GM18499 (cell line): Measurements from ENCODE around the gene UBAP2L.
A peak's percentile ranks its signal among the peaks of the same experiment; 100 is the strongest.
"Not testable (repeated sequence)": the region's sequence is repeated elsewhere in the genome, so short reads cannot be mapped to it uniquely, and the experiment has no call there.

Experiments
- ATAC-seq: cut with Tn5 transposase; IDR thresholded peaks from one replicate; pipeline ENCODE4 v1.9.1; 2021; ENCODE audit warnings: moderate number of reproducible peaks; ENCODE audit not compliant: insufficient read depth, unreplicated experiment

UBAP2L gene

DNA sequence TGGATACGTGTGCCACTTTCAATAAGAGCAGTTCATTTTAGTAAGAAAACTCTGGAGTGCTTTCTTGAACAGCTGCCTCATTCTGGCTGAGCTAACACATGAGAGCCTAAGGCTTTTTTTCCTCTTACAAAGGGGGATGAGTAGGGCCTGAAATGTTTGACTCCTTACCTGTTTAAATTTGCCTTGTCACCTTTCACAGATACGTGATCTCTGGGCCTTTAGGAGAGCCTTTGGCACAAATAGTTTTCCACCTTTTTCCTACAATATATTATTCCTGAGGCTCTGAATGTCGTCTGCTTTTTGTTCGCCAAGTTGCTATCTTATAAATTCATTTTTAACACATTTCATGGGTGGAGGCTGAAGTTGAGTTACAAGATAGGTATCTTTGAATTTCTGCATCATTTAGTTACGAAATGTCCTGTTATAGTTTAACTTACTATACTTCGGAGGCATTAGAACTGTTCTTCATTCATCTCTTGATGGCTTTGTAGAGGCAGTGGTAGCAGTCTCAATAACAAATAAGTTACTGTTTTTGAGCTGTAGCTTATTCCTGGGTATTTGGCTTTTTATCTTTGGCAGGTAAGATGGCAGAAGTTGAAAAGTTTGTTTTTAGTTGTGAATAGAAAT is 17.2 kb downstream of the UBAP2L start:
- no peak for ATAC-seq

DNA sequence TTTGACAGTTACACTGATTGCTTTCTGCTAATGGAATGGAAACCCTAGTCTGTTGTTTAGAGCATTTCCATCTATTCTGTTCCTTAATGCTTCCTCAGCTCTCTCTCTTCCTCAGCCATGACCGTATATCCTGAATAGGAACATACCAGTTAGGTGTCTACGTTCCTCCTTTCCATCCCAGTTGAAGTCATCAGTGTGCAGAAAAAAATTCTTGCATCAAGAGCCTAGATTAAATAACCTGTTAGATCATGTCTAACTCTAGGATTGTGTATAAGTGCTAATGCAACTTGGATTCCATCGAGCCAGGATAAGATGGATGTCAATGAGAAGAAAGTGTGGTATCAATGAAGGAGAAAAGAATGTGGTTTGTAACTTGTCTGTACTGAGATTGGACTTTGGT is 18.7 kb downstream of the UBAP2L start:
- no peak for ATAC-seq

DNA sequence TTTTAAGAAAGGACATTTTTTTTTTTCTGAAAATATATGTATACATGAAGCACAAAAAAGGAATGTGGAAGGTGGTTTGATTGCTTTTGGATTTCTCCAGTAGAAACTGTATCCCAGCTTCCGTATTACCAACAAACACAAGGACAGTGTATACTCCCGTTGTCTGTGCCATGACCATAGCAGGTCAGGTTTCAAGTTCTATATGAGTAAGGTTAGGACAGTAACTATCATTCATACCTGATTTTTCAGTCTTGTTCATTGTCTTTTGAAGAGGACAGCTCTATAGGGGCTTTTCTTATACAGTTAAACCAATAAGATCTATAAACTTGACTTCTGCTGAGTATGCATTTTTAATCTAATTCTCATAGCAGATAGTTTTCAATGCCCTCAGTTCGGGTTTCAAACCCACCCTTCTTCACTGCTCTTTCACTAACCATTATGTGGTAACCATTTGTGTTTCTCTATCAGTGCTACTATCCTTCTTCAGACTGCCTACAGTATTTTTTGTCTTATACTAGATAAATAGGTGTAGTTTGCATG is 19.6 kb downstream of the UBAP2L start:
- ATAC-seq = no peak

GRCh38 chr1:154241703-154242351 is 21.1 kb downstream of the UBAP2L start:
- no peak for ATAC-seq

DNA sequence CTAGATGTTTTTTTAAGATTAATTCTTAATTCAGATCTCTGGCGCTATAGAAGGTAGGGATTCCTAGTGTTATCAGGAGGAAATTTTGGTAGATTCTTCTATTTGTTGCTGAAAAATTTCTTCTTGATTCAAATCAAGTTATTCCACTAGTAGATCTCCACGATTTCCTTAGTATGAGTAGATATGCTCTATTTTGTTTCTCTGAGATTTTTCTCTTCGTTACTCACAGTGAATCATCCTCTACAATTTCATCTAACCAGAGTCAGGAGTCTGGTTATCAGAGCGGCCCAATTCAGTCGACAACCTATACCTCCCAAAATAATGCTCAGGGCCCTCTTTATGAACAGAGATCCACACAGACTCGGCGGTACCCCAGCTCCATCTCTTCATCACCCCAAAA is 32.9 kb downstream of the UBAP2L start:
- no peak for ATAC-seq

GRCh38 chr1:154256686-154257085 is 35.9 kb downstream of the UBAP2L start:
- no peak for ATAC-seq

- no peak for ATAC-seq
These were observed 38.0 kb downstream of the UBAP2L start for GRCh38 chr1:154258784-154259183.

DNA sequence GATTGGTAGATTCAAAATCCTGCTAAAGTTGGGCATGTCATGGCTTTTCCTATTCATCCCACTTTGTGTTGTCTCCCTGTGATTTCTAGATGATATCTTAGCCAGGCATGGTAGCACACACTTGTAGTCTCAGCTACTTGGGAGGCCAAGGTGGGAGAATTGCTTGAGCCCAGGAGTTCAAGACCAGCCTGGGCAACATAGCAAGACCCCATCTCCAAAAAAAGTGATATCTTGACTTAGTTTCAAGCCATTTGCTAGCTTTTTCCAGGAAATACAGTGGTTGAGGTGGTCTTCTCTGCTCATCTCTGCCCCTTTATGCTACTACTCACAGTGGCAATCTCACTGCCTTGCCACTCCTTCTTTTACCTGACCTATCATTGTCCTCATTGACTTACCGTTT is 39.4 kb downstream of the UBAP2L start:
- no peak for ATAC-seq

DNA sequence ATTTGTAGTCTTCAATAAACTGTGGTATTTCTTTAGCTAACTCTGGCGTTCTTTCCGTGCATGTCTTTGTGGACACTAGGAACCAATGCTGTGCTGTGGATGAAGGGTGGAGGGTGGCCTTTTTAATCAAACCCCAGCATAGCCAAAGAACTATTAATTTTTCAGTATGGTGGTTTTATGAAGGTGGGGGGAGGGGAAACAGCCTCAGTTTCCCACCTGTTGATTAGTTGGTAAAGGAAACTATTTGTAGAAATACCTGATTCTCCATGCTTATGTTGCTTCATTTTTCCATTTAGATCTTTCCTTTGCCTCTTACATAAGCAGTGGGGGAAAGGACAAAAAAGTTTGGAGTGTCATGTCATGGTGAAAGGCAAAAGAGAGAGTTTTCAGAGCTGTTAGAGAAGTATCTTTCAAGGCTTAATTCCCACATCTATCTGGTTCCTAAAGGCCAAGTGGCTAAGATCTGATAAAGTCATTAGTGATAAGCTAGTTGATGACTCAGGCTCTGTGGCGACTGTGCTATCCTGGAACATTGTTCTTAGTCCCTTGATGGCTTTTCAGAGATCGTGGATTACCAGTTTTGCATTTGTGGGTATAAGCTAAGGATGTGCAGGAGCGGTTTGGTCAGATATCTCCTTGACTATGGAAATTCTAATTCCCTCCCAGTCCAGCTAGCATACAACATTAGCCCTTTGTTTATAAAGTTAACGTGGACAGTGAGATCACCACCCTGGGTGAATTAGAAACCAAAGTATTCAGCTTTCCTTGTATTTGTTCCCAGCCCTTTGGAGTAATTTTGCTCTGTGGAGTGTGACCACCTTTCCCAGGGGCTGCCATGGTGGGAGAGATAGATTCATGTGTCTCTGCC is 42.9 kb downstream of the UBAP2L start:
- no peak for ATAC-seq

- ATAC-seq = no peak
These were observed 43.7 kb downstream of the UBAP2L start for GRCh38 chr1:154264454-154264853.

DNA sequence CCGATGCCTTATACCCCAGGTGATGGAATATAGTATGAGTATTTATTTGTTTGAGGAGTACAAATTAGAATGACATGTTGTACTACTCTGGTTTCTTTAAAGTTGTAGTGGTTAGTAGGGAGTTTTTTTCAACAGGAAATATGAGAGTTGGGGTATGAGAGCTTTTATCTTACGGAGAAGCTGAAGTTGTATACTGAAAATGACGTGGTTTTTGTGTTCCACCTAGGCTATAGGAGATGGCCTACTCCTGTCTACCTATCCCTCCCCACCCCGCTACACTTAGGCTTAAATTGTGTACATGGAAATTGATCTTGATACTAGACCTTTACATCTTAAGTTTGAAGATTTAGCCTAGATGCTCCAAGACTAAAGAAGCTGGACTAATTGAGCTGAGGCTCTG is 44.8 kb downstream of the UBAP2L start:
- ATAC-seq = no peak

- no peak for ATAC-seq
These were observed 50.1 kb downstream of the UBAP2L start for GRCh38 chr1:154270833-154271232.

DNA sequence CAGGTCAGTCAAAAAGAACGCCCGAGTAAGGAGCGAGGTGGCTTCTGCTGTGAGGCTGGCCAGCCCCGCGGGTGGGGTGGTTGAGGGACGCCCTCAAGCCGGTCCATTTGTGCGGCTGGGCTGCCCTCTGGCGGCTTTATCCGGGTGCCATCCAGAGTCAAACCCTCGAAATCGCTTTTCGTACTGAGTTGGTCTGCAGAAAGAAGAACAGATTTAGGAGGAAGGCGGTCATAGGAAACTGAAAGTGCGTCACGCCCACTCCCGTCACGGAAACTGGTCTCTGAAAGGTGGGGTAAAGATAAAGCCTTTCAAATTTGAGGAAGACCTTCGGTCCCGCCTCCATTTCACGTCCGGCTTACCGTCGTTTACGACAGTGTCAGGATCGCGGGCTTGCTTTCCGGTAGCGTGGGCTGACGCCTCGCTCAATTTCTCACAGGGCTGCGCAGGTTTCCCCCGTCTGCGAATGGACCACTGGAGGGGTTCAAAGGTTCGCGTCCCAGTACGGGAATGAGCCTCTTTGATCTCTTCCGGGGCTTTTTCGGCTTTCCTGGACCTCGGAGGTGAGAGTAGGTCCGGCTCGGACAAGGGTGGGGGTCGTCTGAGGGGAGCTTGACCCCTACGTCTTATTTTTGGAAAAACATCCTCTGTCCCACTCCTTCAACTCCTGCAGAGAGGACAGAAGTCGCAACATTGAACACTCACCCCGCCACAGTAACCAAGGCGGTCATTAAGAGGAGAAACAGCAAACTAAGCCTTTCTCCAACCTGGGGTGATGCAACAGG is 51.7 kb downstream of the UBAP2L start, which contains the start of gene HAX1:
HAX1 (plus strand) TSS at position 413 of the 782 bp plus-strand sequence; CDS start at position 508, 95 bp downstream.
- peak; percentile 74 for ATAC-seq

DNA sequence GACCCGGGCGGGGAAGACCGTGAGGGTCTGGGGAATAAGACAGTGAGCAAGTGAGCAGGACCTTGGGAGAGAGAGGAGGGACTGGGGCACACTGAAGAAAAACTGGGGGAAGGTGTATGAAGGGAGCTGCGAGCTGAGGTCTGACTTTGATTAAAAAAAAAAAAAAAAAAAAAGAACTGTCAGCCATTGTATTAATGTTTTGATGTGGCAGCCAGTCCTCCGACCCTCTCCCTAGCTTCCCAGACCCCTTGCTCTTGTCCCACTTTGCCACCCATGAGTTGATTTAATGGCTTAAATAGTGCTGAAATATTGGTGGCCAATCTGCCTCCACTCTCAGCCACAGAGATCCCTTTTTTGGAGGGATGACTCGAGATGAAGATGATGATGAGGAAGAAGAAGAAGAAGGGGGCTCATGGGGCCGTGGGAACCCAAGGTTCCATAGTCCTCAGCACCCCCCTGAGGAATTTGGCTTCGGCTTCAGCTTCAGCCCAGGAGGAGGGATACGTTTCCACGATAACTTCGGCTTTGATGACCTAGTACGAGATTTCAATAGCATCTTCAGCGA is 52.3 kb downstream of the UBAP2L start:
- no peak for ATAC-seq

DNA sequence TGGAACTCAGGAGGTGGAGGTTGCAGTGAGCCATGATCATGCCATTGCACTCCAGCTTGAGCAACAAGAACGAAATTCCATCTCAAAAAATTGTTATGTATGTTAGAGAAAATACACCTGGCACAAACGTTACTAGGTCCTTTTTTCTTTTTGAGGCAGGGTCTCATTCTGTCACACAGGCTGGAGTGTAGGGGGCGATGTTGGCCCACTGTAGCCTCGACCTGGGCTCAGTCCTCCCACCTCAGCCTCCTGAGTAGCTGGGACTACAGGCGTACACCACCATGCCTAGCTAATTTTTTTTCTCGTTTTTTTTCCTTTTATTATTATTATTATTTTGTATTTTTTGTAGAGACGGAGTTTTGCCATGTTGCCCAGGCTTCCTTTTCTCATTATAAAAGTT is 56.0 kb downstream of the UBAP2L start:
- no peak for ATAC-seq

DNA sequence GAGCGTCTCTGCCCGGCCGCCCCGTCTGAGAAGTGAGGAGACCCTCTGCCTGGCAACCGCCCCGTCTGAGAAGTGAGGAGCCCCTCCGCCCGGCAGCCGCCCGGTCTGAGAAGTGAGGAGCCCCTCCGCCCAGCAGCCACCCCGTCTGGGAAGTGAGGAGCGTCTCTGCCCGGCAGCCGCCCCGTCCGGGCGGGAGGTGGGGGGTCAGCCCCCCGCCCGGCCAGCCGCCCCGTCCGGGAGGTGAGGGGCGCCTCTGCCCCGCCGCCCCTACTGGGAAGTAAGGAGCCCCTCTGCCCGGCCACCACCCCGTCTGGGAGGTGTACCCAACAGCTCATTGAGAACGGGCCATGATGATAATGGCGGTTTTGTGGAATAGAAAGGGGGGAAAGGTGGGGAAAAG is 66.8 kb downstream of the UBAP2L start:
- ATAC-seq = not testable (repeated sequence)

DNA sequence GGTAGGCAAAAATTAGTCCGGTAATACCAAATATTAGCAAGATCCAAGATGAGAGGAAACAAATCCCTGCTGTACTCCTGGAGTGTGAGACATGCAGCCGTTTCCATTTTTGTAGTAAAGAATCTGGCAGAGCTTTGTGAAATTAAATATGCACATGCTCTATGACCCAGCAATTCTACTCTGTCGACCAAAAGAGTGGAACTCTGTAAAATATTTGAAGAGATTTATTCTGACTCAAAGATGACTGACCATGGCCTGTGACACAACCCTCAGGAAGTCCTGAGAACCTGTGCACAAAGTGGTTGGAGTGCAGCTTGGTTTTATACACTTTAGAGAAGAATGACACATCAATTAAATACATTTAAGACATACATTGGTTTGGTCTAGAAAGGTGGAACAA is 67.9 kb downstream of the UBAP2L start:
- ATAC-seq = no peak

DNA sequence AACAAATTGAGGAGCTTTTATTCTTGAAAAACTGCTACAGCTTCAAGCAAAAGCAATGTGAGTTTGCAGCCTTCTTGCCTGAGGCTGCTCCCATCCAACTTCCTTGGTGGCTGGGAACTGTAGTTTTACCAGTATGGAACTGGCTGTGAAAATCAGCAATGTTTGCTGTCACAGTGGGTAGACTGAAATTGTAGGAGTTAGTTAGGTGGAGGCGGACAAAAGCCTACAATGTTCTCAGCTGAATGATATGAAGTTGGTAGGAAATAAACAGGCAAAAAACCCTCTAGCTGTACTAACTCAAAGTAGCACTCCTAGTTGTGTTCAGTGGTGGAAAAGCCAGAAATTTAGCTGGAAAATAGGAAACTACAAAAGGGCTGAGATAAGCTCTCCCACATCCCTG is 70.2 kb downstream of the UBAP2L start:
- ATAC-seq = no peak

- no peak for ATAC-seq
These were observed 74.9 kb downstream of the UBAP2L start for GRCh38 chr1:154295408-154296235.
